ENCODE data around the gene HMOX2.

Gene HMOX2

GRCh38 chr16:4437366-4437765 lies 38.8 kb upstream of the HMOX2 start:
- Histone ChIP-seq H3K4me2 (no peak overlapping the region; a peak in 1 of 22 replicates), H3K9me3 (replicated peaks in 1 of 11) (no peaks in the 10 kb centered on the region), H3K27me3 (no peaks in the 10 kb centered on the region), H3K9ac (no peak overlapping the region), H3K27ac (no peak overlapping the region), H3K36me3 (peaks cover 91 to 100% (median 99%) of the 10 kb centered on the region in 11 experiments), H3K4me3 (no peak overlapping the region), H3K4me1 (peaks cover 0 to 18% (median 9%) of the 10 kb centered on the region in 10 experiments; a peak in 10 of 20 replicates), H4K20me1 (peaks cover 0 to 82% (median 35%) of the 10 kb centered on the region in 11 experiments; a peak in 14 of 22 replicates)
- TF ChIP-seq Cebpa-rat (IDR thresholded peaks at IDR 0.05): no peak

GRCh38 chr16:4442371-4442770 lies 33.8 kb upstream of the HMOX2 start:
- Histone ChIP-seq H3K4me2 (no peak overlapping the region), H3K9me3 (replicated peaks in 1 of 11) (no peaks in the 10 kb centered on the region), H3K36me3 (peaks cover 99 to 100% (median 100%) of the 10 kb centered on the region in 11 experiments), H3K27ac (no peak overlapping the region), H3K4me3 (no peak overlapping the region), H4K20me1 (peaks cover 0 to 75% (median 31%) of the 10 kb centered on the region in 11 experiments; a peak in 14 of 22 replicates), H3K9ac (no peak overlapping the region), H3K4me1 (peaks cover 0 to 6% (median 0%) of the 10 kb centered on the region in 10 experiments; a peak in 2 of 20 replicates), H3K27me3 (no peaks in the 10 kb centered on the region)
- no peak for TF ChIP-seq Cebpa-rat (IDR thresholded peaks at IDR 0.05)

GRCh38 chr16:4443271-4443670 lies 32.9 kb upstream of the HMOX2 start:
- Histone ChIP-seq H4K20me1 (peaks cover 0 to 76% (median 35%) of the 10 kb centered on the region in 11 experiments; a peak in 14 of 22 replicates), H3K4me1 (peaks cover 0 to 6% (median 0%) of the 10 kb centered on the region in 10 experiments; a peak in 2 of 20 replicates), H3K9me3 (replicated peaks in 1 of 11) (no peaks in the 10 kb centered on the region), H3K27me3 (no peaks in the 10 kb centered on the region), H3K27ac (no peak overlapping the region), H3K4me3 (no peak overlapping the region), H3K9ac (no peak overlapping the region), H3K36me3 (peaks cover 99 to 100% (median 100%) of the 10 kb centered on the region in 11 experiments), H3K4me2 (no peak overlapping the region)
- TF ChIP-seq Cebpa-rat (IDR thresholded peaks at IDR 0.05): no peak

- H3K36me3 ChIP-seq: peaks cover 99 to 100% (median 100%) of the 10 kb centered on the region in 11 experiments
- peaks cover 0 to 81% (median 35%) of the 10 kb centered on the region in 11 experiments; a peak in 14 of 22 replicates for H4K20me1 ChIP-seq
- no peaks in the 10 kb centered on the region for H3K9me3 ChIP-seq (replicated peaks in 1 of 11)
- no peak overlapping the region for H3K4me2 ChIP-seq
- no peak overlapping the region for H3K9ac ChIP-seq
- H3K27me3 ChIP-seq: no peaks in the 10 kb centered on the region
- H3K27ac ChIP-seq: no peak overlapping the region
- no peak overlapping the region for H3K4me3 ChIP-seq
- H3K4me1 ChIP-seq: peaks cover 0 to 4% (median 0%) of the 10 kb centered on the region in 10 experiments; a peak in 2 of 20 replicates
- no peak for TF ChIP-seq Cebpa-rat (IDR thresholded peaks at IDR 0.05)
Measured at GRCh38 chr16:4443986-4444385, 32.2 kb upstream of the HMOX2 start.

GRCh38 chr16:4450430-4450829 lies 25.8 kb upstream of the HMOX2 start:
- TF ChIP-seq Cebpa-rat (IDR thresholded peaks at IDR 0.05): no peak
- Histone ChIP-seq H3K9ac (no peak overlapping the region), H3K9me3 (replicated peaks in 1 of 11) (no peaks in the 10 kb centered on the region), H3K4me3 (no peak overlapping the region), H3K27ac (no peak overlapping the region), H3K36me3 (peaks cover 97 to 100% (median 100%) of the 10 kb centered on the region in 11 experiments), H3K4me1 (peaks cover 0 to 7% (median under 1%) of the 10 kb centered on the region in 10 experiments; a peak in 3 of 20 replicates), H3K4me2 (no peak overlapping the region), H3K27me3 (no peaks in the 10 kb centered on the region), H4K20me1 (peaks cover 0 to 93% (median 55%) of the 10 kb centered on the region in 11 experiments; a peak in 18 of 22 replicates)

GRCh38 chr16:4450931-4451519 lies 25.2 kb upstream of the HMOX2 start:
- H3K27ac ChIP-seq: no peak overlapping the region
- no peak overlapping the region for H3K4me2 ChIP-seq
- H3K4me3 ChIP-seq: no peak overlapping the region
- peaks cover 0 to 93% (median 59%) of the 10 kb centered on the region in 11 experiments; a peak in 18 of 22 replicates for H4K20me1 ChIP-seq
- H3K27me3 ChIP-seq: no peaks in the 10 kb centered on the region
- H3K9me3 ChIP-seq (replicated peaks in 1 of 11): no peaks in the 10 kb centered on the region
- H3K9ac ChIP-seq: no peak overlapping the region
- no peak for TF ChIP-seq Cebpa-rat (IDR thresholded peaks at IDR 0.05)
- H3K4me1 ChIP-seq: peaks cover 0 to 12% (median 4%) of the 10 kb centered on the region in 10 experiments; a peak in 4 of 20 replicates
- peaks cover 97 to 100% (median 100%) of the 10 kb centered on the region in 11 experiments for H3K36me3 ChIP-seq

- Histone ChIP-seq H3K4me1 (peaks cover 0 to 15% (median 6%) of the 10 kb centered on the region in 10 experiments; a peak in 7 of 20 replicates), H3K36me3 (peaks cover 96 to 100% (median 100%) of the 10 kb centered on the region in 11 experiments)
Measured at GRCh38 chr16:4452674-4453073, 23.5 kb upstream of the HMOX2 start.

GRCh38 chr16:4454623-4455022 lies 21.6 kb upstream of the HMOX2 start:
- Histone ChIP-seq H4K20me1 (peaks cover 0 to 76% (median 56%) of the 10 kb centered on the region in 11 experiments; a peak in 18 of 22 replicates), H3K4me1 (peaks cover 16 to 32% (median 22%) of the 10 kb centered on the region in 10 experiments), H3K9me3 (replicated peaks in 1 of 11) (no peaks in the 10 kb centered on the region), H3K27me3 (no peaks in the 10 kb centered on the region), H3K4me2 (no peak overlapping the region), H3K27ac (no peak overlapping the region), H3K36me3 (peaks cover 77 to 100% (median 94%) of the 10 kb centered on the region in 11 experiments), H3K9ac (0 out of 22 replicates have a peak overlapping the region, but pooled peaks of 1 of the 11 experiments have one; percentile 26), H3K4me3 (no peak overlapping the region)
- no peak for TF ChIP-seq Cebpa-rat (IDR thresholded peaks at IDR 0.05)

More at GRCh38 chr16:4452674-4453073, 23.5 kb upstream of the HMOX2 start:
- no peak for TF ChIP-seq Cebpa-rat (IDR thresholded peaks at IDR 0.05)
- Histone ChIP-seq H3K27ac (no peak overlapping the region), H3K4me2 (no peak overlapping the region), H3K9me3 (replicated peaks in 1 of 11) (no peaks in the 10 kb centered on the region), H3K27me3 (no peaks in the 10 kb centered on the region), H3K4me3 (no peak overlapping the region), H4K20me1 (peaks cover 0 to 79% (median 58%) of the 10 kb centered on the region in 11 experiments; a peak in 18 of 22 replicates), H3K9ac (no peak overlapping the region)

GRCh38 chr16:4455081-4455480 lies 21.1 kb upstream of the HMOX2 start:
- peaks cover 72 to 100% (median 93%) of the 10 kb centered on the region in 11 experiments for H3K36me3 ChIP-seq
- H4K20me1 ChIP-seq: peaks cover 0 to 74% (median 52%) of the 10 kb centered on the region in 11 experiments; a peak in 18 of 22 replicates
- H3K4me2 ChIP-seq: no peak overlapping the region

More at GRCh38 chr16:4455081-4455480, 21.1 kb upstream of the HMOX2 start:
- no peak overlapping the region for H3K4me3 ChIP-seq
- peak overlapping the region in 2 of 11 experiments; percentile 18 to 26; a peak in 1 of 22 replicates for H3K9ac ChIP-seq
- H3K27me3 ChIP-seq: no peaks in the 10 kb centered on the region
- H3K9me3 ChIP-seq (replicated peaks in 1 of 11): no peaks in the 10 kb centered on the region
- H3K27ac ChIP-seq: no peak overlapping the region
- peaks cover 18 to 37% (median 27%) of the 10 kb centered on the region in 10 experiments for H3K4me1 ChIP-seq
- TF ChIP-seq Cebpa-rat (IDR thresholded peaks at IDR 0.05): no peak
